Activated CD4-positive, alpha-beta T cell treated with anti-CD3 and anti-CD28 coated beads, Interleukin-2, amount 50 U/mL, for 16 hours (primary cell): ENCODE data around the gene GNL2.
"Not testable (repeated sequence)": the region's sequence is repeated elsewhere in the genome, so short reads cannot be mapped to it uniquely, and the experiment has no call there.

ENCODE experiments used
- DNase-seq: peaks from one replicate; pipeline ENCODE4 v3.0.0-alpha.2; 2020

GNL2 gene

GRCh38 chr1:37606481-37607263 lies 10.9 kb upstream of the GNL2 start:
- no peak for DNase-seq

- DNase-seq, result no peak
These were observed 10.2 kb upstream of the GNL2 start for GRCh38 chr1:37605806-37606474.

- no peak for DNase-seq
These were observed 9.4 kb upstream of the GNL2 start for GRCh38 chr1:37605061-37605650.

- peak; percentile 55 for DNase-seq
These were observed 7.3 kb upstream of the GNL2 start for GRCh38 chr1:37602750-37603694.

GRCh38 chr1:37601441-37601840 lies 5.7 kb upstream of the GNL2 start:
- DNase-seq, result no peak

GRCh38 chr1:37599940-37600339 lies 4.2 kb upstream of the GNL2 start:
- no peak for DNase-seq

- DNase-seq, result no peak
These were observed 488 bp upstream of the GNL2 start for GRCh38 chr1:37596182-37596667.

- DNase-seq, result no peak
These were observed 2.0 kb downstream of the GNL2 start for GRCh38 chr1:37593726-37594125.

- no peak for DNase-seq
These were observed 6.8 kb downstream of the GNL2 start for GRCh38 chr1:37588939-37589338.

- DNase-seq, result not testable (repeated sequence)
These were observed 11.2 kb downstream of the GNL2 start for GRCh38 chr1:37584544-37584943.

- peak; percentile 50 for DNase-seq
These were observed 20.0 kb downstream of the GNL2 start for GRCh38 chr1:37575692-37576091.

- DNase-seq, result peak; percentile 83
These were observed 20.8 kb downstream of the GNL2 start for GRCh38 chr1:37574834-37575480.

- peak; percentile 55 for DNase-seq
These were observed 25.0 kb downstream of the GNL2 start for GRCh38 chr1:37570528-37571334.

GRCh38 chr1:37567023-37567422 lies 28.7 kb downstream of the GNL2 start:
- DNase-seq, result no peak

GRCh38 chr1:37564892-37565291 lies 30.8 kb downstream of the GNL2 start:
- no peak for DNase-seq

- DNase-seq, result no peak
These were observed 32.8 kb downstream of the GNL2 start for GRCh38 chr1:37562984-37563383.

- DNase-seq, result peak; percentile 39
These were observed 34.3 kb downstream of the GNL2 start for GRCh38 chr1:37561133-37562132.

GRCh38 chr1:37560401-37561132 lies 35.2 kb downstream of the GNL2 start:
- no peak for DNase-seq

- DNase-seq, result not testable (repeated sequence)
These were observed 35.8 kb downstream of the GNL2 start for GRCh38 chr1:37559957-37560379.
